GM19455 (cell line): ENCODE data around the gene RNF135.
"Not testable (repeated sequence)": the region's sequence is repeated elsewhere in the genome, so short reads cannot be mapped to it uniquely, and the experiment has no call there.

Experiments used
- ATAC-seq: cut with Tn5 transposase; IDR thresholded peaks from one replicate; pipeline ENCODE4 v1.9.1; 2021; ENCODE audit not compliant: unreplicated experiment

RNF135 gene

DNA sequence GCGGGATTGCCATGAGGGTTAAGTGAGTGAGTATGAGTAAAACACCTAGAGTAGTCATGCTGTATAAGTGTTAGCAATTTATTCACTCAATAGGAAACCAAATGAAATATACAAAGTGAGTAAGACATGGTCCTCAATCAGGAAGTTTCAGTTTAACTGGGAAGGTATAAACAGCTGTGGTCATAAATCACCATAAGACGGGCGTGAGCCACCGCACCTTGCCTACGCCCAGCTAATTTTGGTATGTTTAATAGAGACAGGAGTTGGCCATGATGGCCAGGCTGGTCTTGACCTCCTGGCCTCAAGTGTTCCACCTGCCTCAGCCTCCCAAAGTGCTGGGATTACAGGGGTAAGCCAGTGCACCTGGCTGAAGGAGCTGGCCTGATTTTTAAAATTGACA is 27.0 kb downstream of the RNF135 start:
- ATAC-seq, result no peak

DNA sequence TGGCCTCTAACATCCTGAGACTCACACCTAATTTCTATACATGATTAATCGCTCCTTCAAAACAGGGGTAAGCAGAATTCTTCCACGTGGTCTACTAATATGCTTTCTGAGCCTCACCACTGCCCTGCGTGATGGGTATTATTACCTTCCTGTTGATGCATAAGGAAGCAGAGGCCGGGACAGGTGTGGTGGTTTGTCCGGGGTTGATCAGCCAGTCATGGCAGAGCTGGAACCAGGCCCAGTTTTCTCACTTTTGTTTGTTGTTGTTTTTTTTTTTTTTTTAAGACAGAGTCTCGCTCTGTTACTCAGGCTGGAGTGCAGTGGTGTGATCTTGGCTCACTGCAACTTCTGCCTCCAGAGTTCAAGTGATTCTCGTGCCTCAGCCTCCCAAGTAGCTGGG is 31.2 kb downstream of the RNF135 start:
- ATAC-seq, result no peak

DNA sequence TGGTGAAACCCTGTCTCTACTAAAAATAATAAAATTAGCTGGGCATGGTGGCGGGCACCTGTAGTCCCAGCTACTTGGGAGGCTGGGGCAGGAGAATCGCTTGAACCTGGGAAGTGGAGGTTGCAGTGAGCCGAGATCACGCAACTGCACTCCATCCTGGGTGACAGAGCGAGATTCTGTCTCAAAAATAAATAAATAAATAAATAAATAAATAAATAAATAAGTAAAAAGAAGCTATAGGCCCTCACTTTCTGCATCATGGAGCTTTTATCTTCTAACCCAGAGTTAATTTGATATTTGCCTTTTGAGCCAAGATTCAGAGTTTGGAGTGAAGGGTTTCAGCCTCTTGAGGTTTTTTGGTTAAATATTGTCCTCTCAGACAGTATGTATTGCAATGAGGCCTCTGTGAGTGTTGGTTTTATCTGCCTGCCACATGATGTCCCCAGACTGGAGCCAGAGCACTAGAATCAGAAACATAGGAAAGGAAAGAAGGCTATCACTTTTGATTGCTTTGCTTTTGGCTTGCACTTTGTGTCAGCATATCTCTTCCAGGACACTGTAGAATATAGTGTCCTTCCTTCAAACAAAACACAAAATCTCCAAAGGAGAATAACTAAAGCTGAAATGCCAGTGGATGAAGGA is 32.5 kb downstream of the RNF135 start:
- ATAC-seq, result no peak

DNA sequence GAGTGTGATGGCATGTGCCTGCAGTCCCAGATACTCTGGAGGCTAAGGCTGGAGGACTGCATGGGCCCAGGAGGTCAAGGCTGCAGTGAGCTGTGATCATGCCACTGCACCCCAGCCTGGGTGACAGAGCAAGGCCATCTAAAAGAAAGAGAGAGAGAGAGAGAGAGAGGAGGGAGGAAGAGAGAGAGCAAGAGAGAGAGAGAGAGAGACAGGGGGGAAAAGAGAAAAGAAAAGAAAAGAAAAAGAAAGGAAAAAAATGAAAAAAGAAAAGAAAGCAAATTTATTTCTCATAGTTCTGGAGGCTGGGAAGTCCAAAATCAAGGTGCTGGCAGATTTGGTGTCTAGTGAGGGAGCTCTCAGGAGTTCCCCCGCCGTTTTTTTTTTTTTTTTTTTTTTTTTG is 33.3 kb downstream of the RNF135 start:
- no peak for ATAC-seq

DNA sequence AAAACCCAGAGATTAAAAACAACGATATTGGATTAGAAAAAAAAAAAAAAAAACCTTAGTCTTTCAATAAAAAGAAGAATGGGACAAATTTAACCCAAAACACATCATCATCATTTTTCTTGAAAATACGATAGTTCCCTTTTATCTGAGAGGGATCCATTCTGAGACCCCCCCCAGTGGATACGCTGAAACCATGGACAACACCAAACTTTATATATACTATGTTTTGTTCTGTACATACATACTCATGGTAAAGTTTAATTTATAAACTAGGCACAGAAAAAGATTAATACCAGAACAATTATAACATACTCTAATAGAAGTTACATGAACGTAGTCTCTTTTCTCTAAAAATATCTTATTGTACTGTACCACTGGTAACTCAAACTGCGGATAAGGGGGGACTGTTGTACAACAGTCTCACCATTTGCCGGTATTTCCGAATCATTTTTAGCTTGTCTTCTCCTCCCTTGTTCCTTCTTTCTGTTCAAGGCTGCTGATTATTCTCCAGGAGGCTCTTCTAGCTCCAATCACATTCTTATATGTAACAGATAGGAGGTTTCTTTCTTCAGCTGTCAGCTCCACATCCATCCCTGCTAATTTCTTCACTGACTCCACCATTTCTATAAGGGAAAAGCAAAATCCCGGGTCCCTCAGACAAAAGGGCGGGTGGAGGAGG is 37.0 kb downstream of the RNF135 start:
- no peak for ATAC-seq

DNA sequence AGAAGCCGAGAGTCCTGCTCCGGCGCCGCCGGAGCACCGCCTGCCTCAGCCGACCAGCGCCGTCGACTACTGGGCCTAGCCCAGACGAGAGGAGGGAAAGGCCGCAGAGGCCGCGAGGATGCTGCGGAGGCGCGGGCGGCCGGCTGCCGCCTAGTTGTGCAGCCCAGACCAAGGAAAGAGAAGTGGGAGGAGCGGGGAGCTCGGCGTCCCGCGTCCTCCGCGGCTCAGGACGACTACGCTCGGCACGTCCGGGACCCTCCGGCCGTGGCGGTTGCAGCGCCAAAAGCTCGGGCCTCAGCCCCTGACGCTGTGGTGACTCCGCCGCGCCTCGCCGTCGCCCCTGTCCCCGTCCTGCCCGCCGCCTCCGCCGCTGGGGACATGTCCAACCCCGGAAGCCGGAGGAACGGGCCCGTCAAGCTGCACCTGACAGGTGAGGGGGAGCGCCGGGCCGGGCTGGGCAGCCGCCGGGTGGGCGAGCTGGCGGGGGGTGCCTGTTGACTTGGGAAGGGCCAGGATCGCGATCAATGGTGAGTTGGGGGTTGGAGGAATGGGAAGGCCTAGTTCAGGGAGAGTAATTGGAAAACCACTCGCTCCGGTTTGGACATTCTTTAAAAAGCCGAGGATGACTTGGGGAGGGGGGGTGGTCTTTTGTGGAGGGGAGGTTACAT is 37.7 kb downstream of the RNF135 start:
- ATAC-seq, result peak; percentile 53

DNA sequence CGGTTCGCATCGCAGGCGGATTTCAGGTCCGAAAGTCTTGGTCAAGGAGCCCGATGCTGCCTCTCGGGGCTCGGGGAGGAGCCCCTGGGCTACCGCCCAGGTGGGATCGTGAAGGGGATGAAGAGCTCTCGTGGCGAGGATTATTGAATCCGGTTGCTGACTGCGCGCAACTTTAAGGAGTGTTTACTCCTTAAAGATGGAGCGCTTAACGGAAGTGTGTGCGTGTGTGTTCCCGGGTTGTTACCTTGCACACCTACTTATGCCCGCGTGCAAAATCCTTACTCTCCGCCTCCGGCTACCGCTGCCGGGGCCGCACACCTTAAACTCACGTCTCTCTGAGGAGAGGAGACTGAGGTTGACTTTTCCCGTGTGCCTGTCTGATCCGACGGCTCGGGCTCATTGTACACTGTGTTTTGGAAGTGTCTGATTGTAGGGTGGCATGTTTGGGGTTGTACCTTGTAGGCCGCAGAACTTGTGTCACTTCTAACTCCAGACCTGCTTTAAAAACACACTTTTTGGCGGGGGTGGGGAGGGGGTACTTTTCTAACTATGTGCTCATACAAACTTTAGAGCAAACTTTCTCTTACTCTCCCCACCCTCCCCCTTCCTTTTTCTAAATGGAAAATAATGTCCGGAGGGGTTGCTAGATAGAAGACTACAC is 38.3 kb downstream of the RNF135 start:
- ATAC-seq, result not testable (repeated sequence)

DNA sequence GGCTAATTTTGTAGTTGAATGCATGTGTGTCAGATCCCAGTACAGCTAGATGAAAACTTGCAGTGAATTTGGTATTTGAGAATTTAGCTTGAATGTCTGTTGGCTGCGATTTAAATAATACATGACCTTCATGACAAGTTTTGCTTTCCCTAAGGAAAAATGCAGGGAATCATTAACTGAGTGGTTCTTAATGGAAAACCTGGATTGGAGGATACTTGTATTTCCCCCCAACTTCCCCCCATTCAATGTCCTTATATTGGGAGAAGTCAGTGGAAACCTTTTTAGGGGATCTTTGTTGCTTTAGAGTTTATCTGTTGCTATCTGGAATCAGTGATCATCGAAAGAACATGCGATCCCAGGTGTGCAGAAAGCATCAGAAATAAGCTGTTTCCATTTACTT is 39.2 kb downstream of the RNF135 start:
- ATAC-seq, result not testable (repeated sequence)

DNA sequence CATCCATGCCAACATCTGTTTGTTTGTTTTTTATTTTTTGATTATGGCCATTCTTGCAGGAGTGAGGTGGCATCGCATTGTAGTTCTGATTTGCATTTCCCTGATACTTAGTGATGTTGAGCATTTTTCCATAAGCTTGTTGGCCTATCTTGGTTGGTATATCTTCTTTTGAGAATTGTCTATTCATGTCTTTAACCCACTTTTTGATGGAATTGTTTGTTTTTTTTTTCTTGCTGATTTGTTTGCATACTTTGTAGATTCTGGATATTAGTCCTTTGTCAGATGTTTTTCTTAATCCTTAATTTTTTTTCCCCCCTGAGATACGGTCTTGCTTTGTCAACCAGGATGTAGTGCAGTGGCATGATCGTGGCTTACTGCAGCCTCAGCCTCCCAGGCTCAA is 43.0 kb downstream of the RNF135 start:
- no peak for ATAC-seq

DNA sequence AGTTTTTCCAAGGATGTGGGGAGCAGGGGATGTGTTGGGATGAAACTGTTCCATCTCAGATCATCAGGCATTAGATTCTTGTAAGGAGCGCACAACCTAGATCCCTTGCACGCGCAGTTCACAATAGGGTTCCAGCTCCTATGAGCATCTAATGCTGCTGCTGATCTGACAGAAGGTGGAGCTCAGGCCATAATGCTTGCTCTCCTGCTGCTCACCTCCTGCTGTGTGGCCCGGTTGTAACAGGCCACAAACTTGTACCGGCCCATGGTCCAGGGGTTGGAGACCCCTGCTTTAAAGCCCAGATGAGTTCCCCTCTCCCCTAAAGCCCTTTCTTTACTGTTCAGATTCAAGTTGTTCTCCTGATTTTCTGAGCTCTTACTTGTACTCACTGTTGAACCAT is 44.8 kb downstream of the RNF135 start:
- ATAC-seq, result no peak

DNA sequence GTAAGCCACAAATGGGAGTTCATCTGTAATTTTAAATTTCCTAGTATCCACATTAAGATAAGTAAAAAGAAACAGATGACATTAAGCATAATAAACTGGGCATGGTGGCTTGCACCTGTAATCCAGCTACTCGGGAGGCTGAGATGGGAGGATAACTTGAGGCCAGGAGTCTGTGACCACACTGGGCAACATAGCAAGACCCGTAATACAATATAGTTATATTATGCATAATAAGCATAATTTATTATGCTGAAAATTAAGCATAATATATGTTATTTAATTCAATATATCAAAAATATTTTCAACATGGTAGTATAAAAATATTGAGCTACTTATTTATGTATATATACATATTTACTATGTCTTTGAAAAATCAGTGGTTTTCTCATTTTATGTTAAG is 48.2 kb downstream of the RNF135 start:
- ATAC-seq, result no peak

DNA sequence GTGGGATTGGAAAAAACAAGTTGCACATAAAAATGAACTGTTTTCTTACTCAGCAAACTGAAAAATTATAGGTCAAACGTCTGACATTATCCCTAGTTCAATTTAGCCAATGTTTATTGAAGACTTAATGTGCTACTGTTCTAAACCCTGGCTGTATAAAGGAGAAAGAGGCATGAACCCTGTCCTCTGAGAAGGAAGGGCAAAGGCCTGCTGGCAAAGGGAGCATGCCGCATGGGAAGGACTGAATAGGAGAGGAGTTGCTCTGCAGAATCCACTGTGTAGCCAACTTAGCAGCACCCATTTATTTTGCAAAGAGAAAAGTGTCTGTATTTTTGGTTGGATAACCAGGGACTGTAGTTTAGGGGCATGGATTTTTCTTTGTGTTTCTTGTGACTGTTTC is 52.3 kb downstream of the RNF135 start:
- not testable (repeated sequence) for ATAC-seq

DNA sequence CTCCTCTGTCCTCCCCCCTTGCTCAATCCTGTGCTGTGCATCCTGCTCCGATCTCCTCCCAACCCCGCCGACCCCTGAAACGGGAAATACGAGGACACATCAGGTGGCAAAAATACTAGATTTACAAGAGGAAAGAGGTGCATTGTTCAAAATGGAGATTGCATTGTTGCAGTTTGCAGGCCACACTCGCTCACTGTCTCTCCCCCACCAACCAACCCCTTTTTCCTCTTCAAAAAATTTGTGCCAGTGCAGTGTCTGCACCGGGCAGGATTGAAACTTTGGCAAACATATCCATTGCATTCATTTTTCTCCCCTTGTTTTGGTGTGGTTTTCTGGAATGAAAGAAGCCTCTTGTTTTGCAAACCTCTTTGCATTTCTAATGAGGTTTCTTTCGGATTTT is 61.0 kb downstream of the RNF135 start:
- no peak for ATAC-seq

DNA sequence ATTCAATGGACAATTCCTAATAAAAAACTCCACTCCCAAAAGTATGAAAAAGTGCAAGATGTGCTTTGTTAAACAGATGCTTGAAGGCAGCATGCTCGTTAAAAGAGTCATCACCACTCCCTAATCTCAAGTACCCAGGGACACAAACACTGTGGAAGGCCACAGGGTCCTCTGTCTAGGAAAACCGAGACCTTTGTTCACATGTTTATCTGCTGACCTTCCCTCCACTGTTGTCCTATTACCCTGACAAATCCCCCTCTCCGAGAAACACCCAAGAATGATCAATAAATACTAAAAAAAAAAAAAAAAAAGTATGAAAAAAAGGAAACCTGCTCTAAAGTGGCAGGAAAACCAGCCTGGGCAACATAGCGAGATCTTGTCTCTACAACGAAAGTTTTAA is 64.8 kb downstream of the RNF135 start:
- ATAC-seq, result not testable (repeated sequence)

DNA sequence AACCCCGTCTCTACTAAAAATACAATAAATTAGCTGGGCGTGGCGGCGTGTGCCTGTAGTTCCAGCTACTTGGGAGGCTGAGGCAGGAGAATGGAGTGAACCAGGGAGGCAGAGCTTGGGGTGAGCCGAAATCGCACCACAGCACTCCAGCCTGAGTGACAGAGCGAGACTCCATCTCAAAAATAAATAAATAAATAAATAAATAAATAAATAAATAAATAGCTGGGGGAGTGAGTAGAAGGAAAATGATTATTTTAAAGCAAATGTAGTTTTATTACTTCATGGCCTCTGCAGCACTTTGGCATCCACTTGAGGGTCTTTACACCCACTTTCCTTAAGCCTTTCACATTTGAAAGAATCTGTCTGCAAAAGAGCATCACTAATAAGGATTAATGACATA is 70.0 kb downstream of the RNF135 start:
- not testable (repeated sequence) for ATAC-seq

DNA sequence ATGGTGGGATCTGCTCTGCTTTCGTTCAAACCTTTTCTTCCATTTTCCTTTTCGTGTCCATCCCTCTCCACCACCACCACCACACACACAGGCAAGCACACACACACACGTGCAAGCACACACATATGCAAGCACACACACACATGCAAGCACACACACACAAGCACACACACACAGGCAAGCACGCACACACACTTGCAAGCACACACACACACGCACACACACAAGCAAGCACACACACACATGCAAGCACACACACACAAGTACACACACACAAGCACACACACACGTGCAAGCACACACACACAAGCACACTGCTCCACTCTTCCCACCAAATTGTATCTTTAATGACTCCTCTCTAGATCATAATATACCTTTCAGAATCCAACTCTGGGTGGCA is 71.5 kb downstream of the RNF135 start:
- ATAC-seq, result not testable (repeated sequence)

DNA sequence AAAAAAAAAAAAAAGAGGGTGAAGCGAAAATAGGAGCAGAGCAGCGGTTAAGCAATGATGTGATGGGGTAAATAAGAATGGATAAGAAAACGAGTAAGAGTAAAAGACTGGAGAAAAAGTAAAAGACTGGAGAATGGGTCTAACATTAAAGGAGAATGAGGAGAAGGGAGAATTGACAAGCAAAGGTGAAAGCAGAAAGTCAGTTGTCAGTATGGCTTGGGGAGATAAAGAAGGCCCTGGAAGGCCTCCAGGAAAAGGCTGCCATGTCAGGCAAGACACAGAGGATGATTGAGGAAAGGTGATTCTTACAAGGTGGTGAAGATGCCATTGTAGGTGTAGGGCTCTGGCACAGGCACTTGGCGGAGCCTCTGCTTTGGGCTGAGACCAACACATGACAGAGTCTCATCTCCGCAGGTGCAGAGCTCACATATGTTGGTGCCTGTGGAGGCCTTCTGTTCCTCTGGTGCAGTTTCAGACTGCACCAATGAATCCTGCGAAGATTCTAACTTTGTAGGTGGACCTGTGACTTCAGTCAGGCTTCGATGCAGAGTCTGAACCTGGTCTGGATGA is 76.1 kb downstream of the RNF135 start:
- ATAC-seq, result not testable (repeated sequence)

DNA sequence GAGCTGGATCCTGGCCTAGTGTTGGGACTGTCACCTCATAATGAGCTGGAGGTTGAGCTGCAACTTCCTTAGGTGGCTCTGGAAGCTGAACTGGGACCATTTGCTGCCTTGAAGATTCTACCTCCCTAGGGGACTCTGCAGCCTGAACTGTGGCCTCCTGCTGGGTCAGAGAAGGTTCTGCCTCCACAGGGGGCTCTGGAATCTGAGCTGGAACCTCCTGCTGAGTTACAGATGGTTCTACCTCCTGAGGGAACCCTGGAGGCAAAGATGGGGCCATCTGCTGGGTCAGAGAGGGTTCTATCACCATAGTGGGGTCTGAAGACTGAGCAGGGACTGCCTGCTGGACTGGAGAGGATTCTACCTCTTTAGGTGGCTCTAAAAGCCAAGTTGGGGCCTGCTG is 77.3 kb downstream of the RNF135 start:
- ATAC-seq, result no peak

DNA sequence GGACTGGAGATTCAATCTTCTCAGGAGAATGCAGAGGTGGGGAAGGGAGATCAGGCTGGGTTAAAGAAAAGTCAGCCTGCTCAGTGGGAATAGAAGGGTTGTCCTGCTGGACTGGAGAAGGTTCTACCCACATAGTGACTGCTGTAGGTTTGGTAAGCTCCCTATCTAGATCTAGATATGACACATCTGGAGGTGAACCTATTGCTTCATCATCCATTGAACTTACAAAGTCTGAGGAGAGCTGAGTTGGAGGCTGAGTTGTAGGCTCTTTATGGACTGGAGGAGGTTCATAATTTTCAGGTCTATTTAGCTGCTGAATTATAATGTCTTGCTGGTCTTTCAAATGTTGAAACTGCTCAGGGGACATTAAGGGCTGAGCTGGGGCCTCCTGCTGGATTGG is 77.9 kb downstream of the RNF135 start:
- ATAC-seq, result no peak
